ENCODE measurements around the gene GRAPL.
"Not testable (repeated sequence)": the region's sequence is repeated elsewhere in the genome, so short reads cannot be mapped to it uniquely, and the experiment has no call there.

GRAPL gene

GRCh38 chr17:19144373-19144772 is 17.0 kb downstream of the GRAPL start:
- H3K9me3 ChIP-seq (ENCODE audit: control insufficient read depth, low read length): not testable (repeated sequence)

GRCh38 chr17:19145471-19145870 is 18.1 kb downstream of the GRAPL start:
- not testable (repeated sequence) for H3K9ac ChIP-seq (ENCODE audit: low read length); H3K27me3 ChIP-seq (ENCODE audit: control insufficient read depth, insufficient read depth, low read length); H3K9me3 ChIP-seq (ENCODE audit: control insufficient read depth, low read length); H3K36me3 ChIP-seq (ENCODE audit: control insufficient read depth, insufficient read depth, low read length); H3K4me1 ChIP-seq (ENCODE audit: control insufficient read depth, insufficient read depth, low read length); H3K4me3 ChIP-seq (ENCODE audit: low read length)

More at GRCh38 chr17:19144373-19144772, 17.0 kb downstream of the GRAPL start:
- not testable (repeated sequence) for H3K4me3 ChIP-seq (ENCODE audit: low read length); H3K36me3 ChIP-seq (ENCODE audit: control insufficient read depth, insufficient read depth, low read length); H3K9ac ChIP-seq (ENCODE audit: low read length); H3K4me1 ChIP-seq (ENCODE audit: control insufficient read depth, insufficient read depth, low read length); H3K27me3 ChIP-seq (ENCODE audit: control insufficient read depth, insufficient read depth, low read length)

- H3K9me3 ChIP-seq (ENCODE audit: control insufficient read depth, low read length); H3K27me3 ChIP-seq (ENCODE audit: control insufficient read depth, insufficient read depth, low read length); H3K9ac ChIP-seq (ENCODE audit: low read length); H3K36me3 ChIP-seq (ENCODE audit: control insufficient read depth, insufficient read depth, low read length); H3K4me1 ChIP-seq (ENCODE audit: control insufficient read depth, insufficient read depth, low read length); H3K4me3 ChIP-seq (ENCODE audit: low read length): not testable (repeated sequence)
Measured at GRCh38 chr17:19150678-19151615, 23.6 kb downstream of the GRAPL start.

GRCh38 chr17:19157628-19158027 is 30.2 kb downstream of the GRAPL start:
- not testable (repeated sequence) for H3K9me3 ChIP-seq (ENCODE audit: control insufficient read depth, low read length); H3K36me3 ChIP-seq (ENCODE audit: control insufficient read depth, insufficient read depth, low read length); H3K4me1 ChIP-seq (ENCODE audit: control insufficient read depth, insufficient read depth, low read length); H3K9ac ChIP-seq (ENCODE audit: low read length); H3K27me3 ChIP-seq (ENCODE audit: control insufficient read depth, insufficient read depth, low read length); H3K4me3 ChIP-seq (ENCODE audit: low read length)

GRCh38 chr17:19158478-19158877 is 31.1 kb downstream of the GRAPL start:
- H3K36me3 ChIP-seq (ENCODE audit: control insufficient read depth, insufficient read depth, low read length); H3K4me3 ChIP-seq (ENCODE audit: low read length): not testable (repeated sequence)

GRCh38 chr17:19158938-19159337 is 31.5 kb downstream of the GRAPL start:
- not testable (repeated sequence) for H3K4me3 ChIP-seq (ENCODE audit: low read length); H3K4me1 ChIP-seq (ENCODE audit: control insufficient read depth, insufficient read depth, low read length); H3K9me3 ChIP-seq (ENCODE audit: control insufficient read depth, low read length); H3K27me3 ChIP-seq (ENCODE audit: control insufficient read depth, insufficient read depth, low read length); H3K36me3 ChIP-seq (ENCODE audit: control insufficient read depth, insufficient read depth, low read length); H3K9ac ChIP-seq (ENCODE audit: low read length)

More at GRCh38 chr17:19158478-19158877, 31.1 kb downstream of the GRAPL start:
- H3K4me1 ChIP-seq (ENCODE audit: control insufficient read depth, insufficient read depth, low read length); H3K9me3 ChIP-seq (ENCODE audit: control insufficient read depth, low read length); H3K9ac ChIP-seq (ENCODE audit: low read length); H3K27me3 ChIP-seq (ENCODE audit: control insufficient read depth, insufficient read depth, low read length): not testable (repeated sequence)

GRCh38 chr17:19161308-19162107 is 34.1 kb downstream of the GRAPL start:
- H3K9me3 ChIP-seq (ENCODE audit: control insufficient read depth, low read length); H3K4me1 ChIP-seq (ENCODE audit: control insufficient read depth, insufficient read depth, low read length); H3K36me3 ChIP-seq (ENCODE audit: control insufficient read depth, insufficient read depth, low read length); H3K4me3 ChIP-seq (ENCODE audit: low read length); H3K9ac ChIP-seq (ENCODE audit: low read length); H3K27me3 ChIP-seq (ENCODE audit: control insufficient read depth, insufficient read depth, low read length): not testable (repeated sequence)

- not testable (repeated sequence) for H3K9ac ChIP-seq (ENCODE audit: low read length); H3K27me3 ChIP-seq (ENCODE audit: control insufficient read depth, insufficient read depth, low read length); H3K4me3 ChIP-seq (ENCODE audit: low read length); H3K36me3 ChIP-seq (ENCODE audit: control insufficient read depth, insufficient read depth, low read length); H3K9me3 ChIP-seq (ENCODE audit: control insufficient read depth, low read length); H3K4me1 ChIP-seq (ENCODE audit: control insufficient read depth, insufficient read depth, low read length)
Measured at GRCh38 chr17:19162384-19163216, 35.2 kb downstream of the GRAPL start.

- not testable (repeated sequence) for H3K36me3 ChIP-seq (ENCODE audit: control insufficient read depth, insufficient read depth, low read length); H3K27me3 ChIP-seq (ENCODE audit: control insufficient read depth, insufficient read depth, low read length); H3K4me1 ChIP-seq (ENCODE audit: control insufficient read depth, insufficient read depth, low read length); H3K9ac ChIP-seq (ENCODE audit: low read length); H3K9me3 ChIP-seq (ENCODE audit: control insufficient read depth, low read length); H3K4me3 ChIP-seq (ENCODE audit: low read length)
Measured at GRCh38 chr17:19174422-19174821, 47.0 kb downstream of the GRAPL start.

GRCh38 chr17:19175410-19175809 is 48.0 kb downstream of the GRAPL start:
- not testable (repeated sequence) for H3K4me1 ChIP-seq (ENCODE audit: control insufficient read depth, insufficient read depth, low read length); H3K36me3 ChIP-seq (ENCODE audit: control insufficient read depth, insufficient read depth, low read length); H3K4me3 ChIP-seq (ENCODE audit: low read length); H3K9ac ChIP-seq (ENCODE audit: low read length); H3K9me3 ChIP-seq (ENCODE audit: control insufficient read depth, low read length); H3K27me3 ChIP-seq (ENCODE audit: control insufficient read depth, insufficient read depth, low read length)

- not testable (repeated sequence) for H3K9ac ChIP-seq (ENCODE audit: low read length); H3K36me3 ChIP-seq (ENCODE audit: control insufficient read depth, insufficient read depth, low read length); H3K4me3 ChIP-seq (ENCODE audit: low read length); H3K4me1 ChIP-seq (ENCODE audit: control insufficient read depth, insufficient read depth, low read length); H3K27me3 ChIP-seq (ENCODE audit: control insufficient read depth, insufficient read depth, low read length); H3K9me3 ChIP-seq (ENCODE audit: control insufficient read depth, low read length)
Measured at GRCh38 chr17:19181040-19181875, 53.9 kb downstream of the GRAPL start.

Measured in mucosa of stomach (tissue), 1 donor.